Loucy (cell line): ENCODE data around the gene ITPKB.

ENCODE experiments used
- H2AFZ ChIP-seq: fragments of 200-600 bp; sonication (generic); 2 replicates; pipeline ENCODE4 v1.6.0; 2016; ENCODE audit warnings: antibody characterized with exemption, mild to moderate bottlenecking, low read length, moderate library complexity
- H3F3A ChIP-seq: fragments of 200-600 bp; 2 replicates; pipeline ENCODE4 v1.6.0; 2016; ENCODE audit warnings: antibody characterized with exemption, low read depth, mild to moderate bottlenecking
- H3K27me3 ChIP-seq: fragments of 200-600 bp; sonication (generic); 2 replicates; pipeline ENCODE4 v1.6.1; 2014; ENCODE audit warnings: low read length, mild to moderate bottlenecking; ENCODE audit not compliant: insufficient read depth, poor library complexity, severe bottlenecking
- H3K36me3 ChIP-seq: fragments of 200-600 bp; sonication (generic); 2 replicates; pipeline ENCODE4 v1.6.1; 2016; ENCODE audit warnings: low read length; ENCODE audit not compliant: insufficient read depth
- H3K4me1 ChIP-seq: fragments of 200-600 bp; sonication (generic); 2 replicates; pipeline ENCODE4 v1.5.1; 2014; ENCODE audit warnings: low read length, mild to moderate bottlenecking; ENCODE audit not compliant: insufficient read depth, poor library complexity, severe bottlenecking
- H3K4me2 ChIP-seq: fragments of 200-600 bp; sonication (generic); 2 replicates; pipeline ENCODE4 v1.6.0; 2014; ENCODE audit warnings: antibody characterized with exemption, low read length, low read depth, mild to moderate bottlenecking; ENCODE audit not compliant: poor library complexity, severe bottlenecking
- H3K4me3 ChIP-seq: fragments of 200-600 bp; sonication (generic); 2 replicates; pipeline ENCODE4 v1.5.1; 2014; ENCODE audit warnings: low read length, mild to moderate bottlenecking, mixed read lengths; ENCODE audit not compliant: poor library complexity, severe bottlenecking
- H3K79me2 ChIP-seq: fragments of 200-600 bp; sonication (generic); 2 replicates; pipeline ENCODE4 v1.6.1; 2014; ENCODE audit warnings: low read length; ENCODE audit not compliant: insufficient read depth
- H3K9ac ChIP-seq: fragments of 200-600 bp; sonication (generic); 2 replicates; pipeline ENCODE4 v1.6.0; 2014; ENCODE audit warnings: mild to moderate bottlenecking, low read depth, low read length, moderate library complexity; ENCODE audit not compliant: poor library complexity, severe bottlenecking
- H3K9me2 ChIP-seq: fragments of 200-600 bp; sonication (generic); replicated peaks from 2 replicates; pipeline ENCODE4 v1.6.1; 2016; ENCODE audit warnings: low read depth, low read length, mixed read lengths
- H3K9me3 ChIP-seq: fragments of 200-600 bp; sonication (generic); 2 replicates; pipeline ENCODE4 v1.6.1; 2014; ENCODE audit warnings: mild to moderate bottlenecking, antibody characterized with exemption, low read length, low read depth; ENCODE audit not compliant: insufficient read depth
- H4K20me1 ChIP-seq: fragments of 200-600 bp; sonication (generic); 2 replicates; pipeline ENCODE4 v1.6.0; 2014; ENCODE audit warnings: antibody characterized with exemption, low read length, mild to moderate bottlenecking; ENCODE audit not compliant: insufficient read depth, poor library complexity, severe bottlenecking
- CTCF ChIP-seq: fragments of 200-600 bp; sonication (generic); conservative IDR thresholded peaks from 2 replicates; pipeline ENCODE4 v1.5.1; 2014; ENCODE audit warnings: mild to moderate bottlenecking, antibody characterized with exemption, low read length
- EZH2phosphoT487 ChIP-seq: fragments of 200-600 bp; IDR thresholded peaks from 2 replicates; pipeline ENCODE4 v1.6.1; 2018; ENCODE audit warnings: antibody characterized with exemption, mild to moderate bottlenecking, moderate library complexity, borderline replicate concordance

ITPKB gene

GRCh38 chr1:226782845-226783601 is 43.9 kb upstream of the ITPKB start:
- Histone ChIP-seq H3K4me3 (no peak overlapping the region), H3K9me2 (no peaks in the 10 kb centered on the region), H3K27me3 (no peaks in the 10 kb centered on the region), H3K4me2 (no peak overlapping the region), H3K9ac (no peak overlapping the region), H4K20me1 (no peaks in the 10 kb centered on the region), H3K9me3 (no peaks in the 10 kb centered on the region), H3F3A (no peaks in the 10 kb centered on the region), H2AFZ (no peak overlapping the region), H3K4me1 (no peaks in the 10 kb centered on the region), H3K36me3 (no peaks in the 10 kb centered on the region), H3K79me2 (no peaks in the 10 kb centered on the region)
- TF ChIP-seq EZH2phosphoT487 (no peak), CTCF (no peak)

GRCh38 chr1:226781937-226782609 is 43.0 kb upstream of the ITPKB start:
- no peaks in the 10 kb centered on the region for H3K9me2 ChIP-seq
- H3K27me3 ChIP-seq = no peaks in the 10 kb centered on the region
- H3K79me2 ChIP-seq = no peaks in the 10 kb centered on the region
- H3K36me3 ChIP-seq = no peaks in the 10 kb centered on the region
- no peak overlapping the region for H2AFZ ChIP-seq
- H3K9me3 ChIP-seq = no peaks in the 10 kb centered on the region
- H3K4me2 ChIP-seq = no peak overlapping the region
- H3K4me3 ChIP-seq = no peak overlapping the region
- no peaks in the 10 kb centered on the region for H4K20me1 ChIP-seq
- no peak for TF ChIP-seq CTCF
- TF ChIP-seq EZH2phosphoT487 = no peak
- H3F3A ChIP-seq = no peaks in the 10 kb centered on the region
- no peaks in the 10 kb centered on the region for H3K4me1 ChIP-seq
- H3K9ac ChIP-seq = no peak overlapping the region

- Histone ChIP-seq H3K4me2 (no peak overlapping the region), H3K9me2 (no peaks in the 10 kb centered on the region), H3K36me3 (no peaks in the 10 kb centered on the region), H2AFZ (no peak overlapping the region), H3K4me3 (no peak overlapping the region), H3K9me3 (no peaks in the 10 kb centered on the region), H3K4me1 (no peaks in the 10 kb centered on the region), H3F3A (no peaks in the 10 kb centered on the region), H3K27me3 (no peaks in the 10 kb centered on the region), H3K9ac (no peak overlapping the region), H3K79me2 (no peaks in the 10 kb centered on the region), H4K20me1 (no peaks in the 10 kb centered on the region)
- no peak for TF ChIP-seq CTCF
- TF ChIP-seq EZH2phosphoT487 = no peak
Observed at GRCh38 chr1:226779561-226779960, 40.5 kb upstream of the ITPKB start.
